CD4-positive, alpha-beta T cell treated with Interleukin-15 for 1 hour (primary cell): ENCODE data around the gene SPNS2.

Experiments
- DNase-seq: peaks from one replicate; pipeline ENCODE4 v3.0.0-alpha.2; 2020

The SPNS2 gene

GRCh38 chr17:4539025-4539424, 40.3 kb downstream of the SPNS2 start:
- DNase-seq, result no peak

- DNase-seq, result no peak
Measured at GRCh38 chr17:4539576-4540223, 41.0 kb downstream of the SPNS2 start.

GRCh38 chr17:4540224-4540651, 41.6 kb downstream of the SPNS2 start:
- no peak for DNase-seq

DNA sequence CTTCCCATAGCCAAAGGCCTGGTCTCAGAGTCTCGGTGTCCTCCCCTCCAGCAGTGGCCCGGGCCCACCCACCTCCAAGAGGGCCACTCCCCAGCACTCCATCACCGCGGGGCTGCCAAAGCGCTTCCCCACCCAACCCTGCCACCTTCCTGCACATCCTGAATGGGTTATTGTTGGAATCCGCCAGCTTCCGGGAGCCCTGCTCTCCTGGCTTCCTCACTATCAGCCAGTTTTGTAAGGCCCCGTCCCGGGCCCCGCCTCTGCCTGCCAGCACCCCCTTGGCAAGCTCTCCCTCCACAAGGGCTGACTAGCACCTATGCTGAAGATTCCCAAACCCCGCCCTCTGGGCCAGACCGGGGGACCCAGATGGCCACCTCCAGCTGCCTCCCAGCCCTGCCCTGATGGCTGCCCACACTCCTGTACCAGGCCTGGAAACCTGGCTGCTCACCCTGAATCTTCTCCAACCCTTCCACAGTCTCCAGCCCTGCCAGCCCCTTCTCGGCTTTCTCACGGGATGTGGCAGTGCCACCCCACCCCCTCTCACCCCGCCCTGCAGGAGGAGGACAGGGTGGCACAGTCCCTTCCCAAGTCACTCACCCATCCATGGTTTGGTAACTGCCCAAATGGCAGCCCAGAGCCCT, 42.1 kb downstream of the SPNS2 start:
- no peak for DNase-seq

DNA sequence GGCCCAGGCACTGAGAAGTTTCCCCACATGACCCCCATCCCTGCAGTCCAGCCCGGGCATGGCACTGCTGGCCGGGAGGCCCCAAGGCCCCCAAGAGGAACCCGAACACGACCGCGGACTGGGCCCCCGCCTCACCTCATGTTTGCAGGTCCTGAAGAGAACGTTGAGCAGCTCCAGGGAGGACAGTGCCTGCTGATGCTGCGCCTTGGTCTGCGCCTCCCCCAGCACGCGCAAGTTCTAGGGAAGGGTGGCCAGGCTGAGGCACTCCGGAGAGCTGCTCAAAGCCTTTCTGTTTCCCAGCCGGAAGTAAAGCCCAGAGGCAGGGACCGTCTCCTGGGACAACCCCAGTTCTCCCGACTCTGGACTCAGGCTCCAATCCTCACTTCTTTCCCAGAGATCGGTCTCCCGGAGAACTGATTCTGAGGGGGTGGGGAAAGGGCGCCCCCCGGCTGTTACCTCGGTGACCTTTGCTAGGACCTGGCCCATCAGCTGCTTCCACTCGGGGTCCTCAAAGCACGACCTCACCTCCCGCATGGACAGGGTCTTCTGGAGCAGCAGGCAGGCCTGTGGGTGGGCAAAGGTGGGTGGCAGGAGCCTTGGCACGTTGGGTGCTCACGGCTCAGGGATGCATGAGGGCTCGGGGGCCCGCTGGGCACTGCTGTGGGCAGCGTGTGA, 42.8 kb downstream of the SPNS2 start:
- no peak for DNase-seq

- no peak for DNase-seq
Measured at GRCh38 chr17:4542003-4542725, 43.5 kb downstream of the SPNS2 start.

DNA sequence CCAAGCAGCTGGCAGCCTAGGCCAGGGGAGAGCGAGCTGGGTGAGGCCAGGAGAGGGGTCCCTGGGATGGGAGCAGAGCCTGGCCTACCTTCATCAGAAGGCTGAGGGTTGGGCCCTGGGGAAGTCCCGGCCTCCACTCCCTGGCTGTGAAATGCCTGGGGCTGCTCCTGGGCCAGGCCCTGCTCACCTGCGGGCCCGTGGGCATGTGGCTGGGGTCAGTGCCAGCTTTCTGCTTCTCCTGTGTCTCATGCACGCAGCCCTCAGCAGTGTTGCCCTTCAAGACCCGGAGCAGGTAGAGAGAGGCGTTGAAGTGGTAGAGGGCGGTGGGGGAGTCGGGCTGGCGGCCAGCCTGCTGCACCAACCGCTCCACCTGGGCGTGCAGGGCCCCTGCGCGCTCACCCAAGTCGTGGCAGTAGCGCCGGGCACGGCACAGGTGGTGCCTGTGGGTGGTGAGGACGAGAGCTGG, 44.1 kb downstream of the SPNS2 start:
- no peak for DNase-seq

GRCh38 chr17:4543557-4544026, 44.9 kb downstream of the SPNS2 start:
- DNase-seq, result no peak

- DNase-seq, result no peak
Measured at GRCh38 chr17:4544135-4544950, 45.7 kb downstream of the SPNS2 start.

DNA sequence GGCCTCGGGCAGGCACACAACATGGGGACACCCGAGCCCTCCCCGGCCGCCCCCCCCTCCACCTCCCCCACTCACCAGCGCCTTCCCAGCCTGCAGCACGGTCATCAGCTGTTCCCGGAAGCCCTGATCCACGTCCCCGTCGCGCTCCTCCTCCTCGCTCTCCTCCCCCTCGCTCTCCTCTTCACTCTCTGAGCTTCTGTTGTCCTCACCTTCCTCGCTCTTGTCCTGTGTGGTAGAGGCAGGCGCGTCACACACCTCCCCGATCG, 46.2 kb downstream of the SPNS2 start:
- no peak for DNase-seq

DNA sequence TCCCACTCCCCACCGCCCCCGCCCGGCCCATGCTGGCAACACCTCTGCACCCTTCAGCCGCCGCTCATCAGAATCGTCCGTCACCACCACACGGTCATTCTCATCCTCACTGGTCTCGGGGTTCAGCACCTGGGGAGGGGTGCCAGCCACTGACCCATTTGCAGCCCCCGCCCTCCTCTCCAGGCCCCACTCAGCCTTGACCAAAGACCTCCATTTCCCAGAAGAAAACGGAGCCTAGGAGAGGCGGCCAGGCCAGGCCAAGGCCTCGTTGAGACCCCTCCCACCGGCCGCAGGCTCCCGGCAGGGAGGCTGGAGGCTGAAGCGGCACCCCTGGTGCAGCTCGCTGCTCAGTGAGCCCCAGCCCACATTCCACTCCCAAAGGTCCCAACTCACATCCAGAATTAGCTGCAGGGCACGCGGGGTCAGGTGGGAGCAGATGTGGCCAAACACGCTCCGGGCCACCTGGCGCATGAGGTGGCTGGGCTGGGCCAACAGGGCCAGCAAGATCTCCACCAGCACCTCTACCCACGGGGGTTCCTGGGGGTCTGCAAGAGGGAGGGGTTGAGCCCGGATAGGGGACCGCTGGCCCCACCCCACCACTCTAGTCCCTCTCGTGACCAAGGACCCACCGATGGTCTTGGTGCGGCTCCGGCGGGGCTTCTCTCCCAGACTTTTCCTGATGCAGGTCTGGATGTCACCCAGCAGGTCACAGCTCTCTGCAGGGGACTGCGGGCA, 46.7 kb downstream of the SPNS2 start:
- no peak for DNase-seq

- DNase-seq, result no peak
Measured at GRCh38 chr17:4547118-4547906, 48.6 kb downstream of the SPNS2 start.

GRCh38 chr17:4548061-4548461, 49.4 kb downstream of the SPNS2 start:
- DNase-seq, result no peak

DNA sequence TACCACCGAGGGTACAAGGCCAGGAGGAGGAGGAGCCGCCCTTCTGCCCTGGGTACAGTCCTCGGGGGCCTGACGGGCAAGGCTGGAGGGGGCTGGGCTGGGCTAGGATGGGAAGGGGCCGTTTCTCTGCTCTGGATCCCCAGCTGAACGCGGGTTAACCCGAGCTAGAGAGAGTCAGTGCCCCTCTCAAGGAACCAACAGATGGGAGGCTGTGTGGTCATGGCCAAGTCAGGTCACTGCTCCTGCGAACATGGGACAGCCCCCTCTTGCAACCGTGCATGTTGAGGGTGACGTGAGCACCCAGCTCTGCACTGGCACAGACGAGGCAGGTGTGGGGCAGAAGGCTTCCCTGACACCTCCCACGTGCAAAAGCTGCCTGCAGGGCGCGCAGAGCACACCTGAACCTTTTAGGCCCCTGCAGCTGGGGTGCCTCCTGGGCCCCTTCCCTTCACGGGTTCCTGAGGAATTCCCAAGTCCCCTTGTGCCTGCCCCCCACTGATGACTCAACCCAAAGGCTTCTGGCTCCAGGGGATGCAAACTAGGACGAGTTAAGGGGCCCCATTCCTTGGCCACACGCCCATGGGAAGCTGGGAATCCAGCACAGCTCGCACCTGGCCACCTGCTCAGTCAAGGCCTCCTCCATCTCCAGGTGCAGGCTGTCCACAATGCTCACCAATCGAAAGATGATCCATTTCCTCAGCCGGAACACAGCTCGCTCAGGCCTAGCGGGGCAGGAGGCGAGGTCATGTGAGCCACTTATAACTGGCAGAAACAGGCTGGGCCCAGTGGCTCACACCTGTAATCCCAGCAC, 50.2 kb downstream of the SPNS2 start:
- DNase-seq, result no peak

DNA sequence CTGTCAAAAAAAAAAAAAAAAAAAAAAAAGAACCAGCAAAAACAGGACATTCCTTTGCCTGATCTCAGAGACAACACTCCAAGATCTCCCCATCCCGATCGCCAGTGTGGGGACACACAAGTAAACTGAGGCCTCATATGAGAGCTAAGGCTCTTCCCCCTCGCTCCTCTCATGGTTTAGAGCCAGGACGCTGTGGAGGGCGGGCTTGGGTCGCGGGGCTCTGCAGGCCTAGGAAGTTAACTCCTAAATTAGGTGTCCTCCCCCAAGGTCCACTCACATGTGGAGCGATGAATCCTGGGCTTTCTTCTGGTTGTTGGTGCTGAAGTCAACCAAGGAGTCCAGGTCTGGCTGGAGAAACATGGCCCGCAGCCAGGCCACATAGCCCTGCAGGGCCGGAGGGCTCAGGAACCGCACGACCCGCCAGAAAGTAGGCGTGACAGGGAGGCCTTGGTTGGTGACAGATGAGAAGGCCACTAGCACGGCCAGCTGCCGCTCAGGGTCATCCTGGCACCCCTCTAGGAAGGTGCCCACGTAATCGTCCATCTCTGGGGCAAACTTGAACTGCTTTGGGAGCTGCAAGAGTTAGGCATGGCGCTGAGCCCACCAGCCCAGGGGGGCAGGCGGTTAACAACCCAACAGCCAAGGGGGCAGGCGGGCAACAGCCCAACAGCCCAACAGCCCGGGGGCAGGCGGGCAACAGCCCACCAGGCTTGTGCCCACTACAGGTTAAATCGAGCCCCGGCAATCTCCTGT, 51.3 kb downstream of the SPNS2 start:
- no peak for DNase-seq

DNA sequence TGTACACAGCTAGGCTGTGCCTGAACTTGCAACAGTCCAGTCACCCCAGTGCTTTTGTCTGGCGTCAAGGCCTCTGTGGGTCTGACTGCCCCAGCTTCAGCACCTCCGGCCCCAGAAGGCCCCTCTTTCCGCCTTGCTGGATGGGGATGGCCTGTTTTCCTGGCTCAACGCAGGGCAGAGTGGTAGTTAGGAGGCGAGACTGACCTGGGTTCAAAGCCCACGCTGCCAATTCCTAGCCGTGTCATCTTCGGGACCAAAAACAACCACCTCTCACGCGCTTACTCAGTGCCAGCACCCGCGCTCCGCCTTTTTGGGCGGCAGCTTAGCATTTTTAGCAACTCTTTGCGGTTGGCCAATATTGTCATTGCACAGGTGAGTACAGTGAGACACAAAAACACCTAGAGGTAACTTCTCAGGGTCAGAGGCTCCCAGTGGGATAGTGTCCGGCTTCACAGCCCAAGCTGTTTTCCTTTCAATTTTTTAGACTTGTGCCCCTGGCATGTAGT, 51.9 kb downstream of the SPNS2 start:
- no peak for DNase-seq

- no peak for DNase-seq
Measured at GRCh38 chr17:4551141-4551540, 52.5 kb downstream of the SPNS2 start.

DNA sequence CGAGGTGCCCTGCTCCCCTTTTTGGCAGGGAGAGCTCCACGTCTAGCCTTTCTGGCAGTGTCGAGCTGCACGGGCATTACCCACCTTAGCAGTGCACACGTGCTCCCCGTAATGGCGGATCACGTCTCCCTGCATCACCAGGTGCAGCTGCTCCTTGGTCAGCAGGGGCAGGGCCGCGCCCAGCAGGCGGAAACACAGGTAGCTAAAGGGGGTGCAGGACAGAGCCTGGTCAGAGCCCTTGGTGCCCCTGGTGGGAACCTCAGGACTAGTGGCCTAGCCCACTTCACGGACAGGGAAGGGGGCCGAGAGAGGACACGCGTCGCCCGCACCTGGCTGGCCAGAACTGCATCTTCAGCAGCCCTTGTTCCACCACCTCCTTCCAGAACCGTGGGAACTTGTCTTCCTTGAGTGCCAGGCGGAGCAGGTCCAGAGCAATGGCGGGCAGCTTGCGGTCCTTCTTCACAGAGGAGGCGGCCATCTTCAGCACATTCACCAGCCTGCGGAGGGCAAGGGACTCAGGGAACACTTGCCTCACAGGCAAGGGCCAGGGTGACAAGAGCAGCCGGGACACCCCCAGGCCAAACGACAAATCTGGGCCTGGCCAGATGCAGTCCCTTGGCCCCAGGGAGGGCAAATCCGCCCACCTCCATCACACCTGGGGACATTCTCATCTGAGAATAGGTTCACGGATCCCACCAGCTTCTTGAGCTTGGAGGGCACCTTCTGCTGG, 53.3 kb downstream of the SPNS2 start:
- DNase-seq, result no peak

DNA sequence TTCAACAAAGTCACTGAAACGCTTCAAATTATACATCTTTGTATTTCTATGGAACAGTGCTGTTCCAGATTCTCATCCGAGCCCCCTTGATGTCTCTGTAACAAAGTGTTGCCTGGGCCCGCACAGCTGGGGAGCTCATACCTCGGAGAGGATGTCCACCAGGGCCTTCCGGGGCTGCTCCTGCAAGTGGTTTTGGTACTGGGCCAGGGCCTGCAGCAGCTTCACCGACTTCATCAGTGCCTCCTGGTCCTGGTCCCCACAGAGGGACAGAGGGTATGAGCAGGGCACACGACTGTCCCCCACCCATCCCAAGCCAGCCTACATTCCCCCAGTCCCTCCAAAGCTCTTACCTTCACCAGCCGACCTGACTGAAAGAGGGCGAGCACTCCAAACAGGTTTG, 55.0 kb downstream of the SPNS2 start:
- no peak for DNase-seq
